ENCODE data around the gene NUDT3.
"Not testable (repeated sequence)": the region's sequence is repeated elsewhere in the genome, so short reads cannot be mapped to it uniquely, and the experiment has no call there.

The NUDT3 gene

GRCh38 chr6:34393191-34393965 lies 909 bp upstream of the NUDT3 start:
- DNase-seq (ENCODE audit: low read depth in 2 of 2): no peak

- peak; percentile 20 to 35 for DNase-seq (ENCODE audit: low read depth in 2 of 2)
Observed at GRCh38 chr6:34391786-34392496, 528 bp downstream of the NUDT3 start.

GRCh38 chr6:34391473-34391785 lies 1.0 kb downstream of the NUDT3 start:
- DNase-seq (ENCODE audit: low read depth in 2 of 2): no peak

GRCh38 chr6:34390531-34391472 lies 1.7 kb downstream of the NUDT3 start:
- no peak for DNase-seq (ENCODE audit: low read depth in 2 of 2)

GRCh38 chr6:34389034-34389433 lies 3.4 kb downstream of the NUDT3 start:
- no peak for DNase-seq (ENCODE audit: low read depth in 2 of 2)

- DNase-seq (ENCODE audit: low read depth in 2 of 2): no peak
Observed at GRCh38 chr6:34388421-34388820, 4.0 kb downstream of the NUDT3 start.

- no peak for DNase-seq (ENCODE audit: low read depth in 2 of 2)
Observed at GRCh38 chr6:34386316-34387137, 5.9 kb downstream of the NUDT3 start.

GRCh38 chr6:34385793-34386195 lies 6.7 kb downstream of the NUDT3 start:
- DNase-seq (ENCODE audit: low read depth in 2 of 2): no peak

GRCh38 chr6:34384321-34385153 lies 7.9 kb downstream of the NUDT3 start:
- DNase-seq (ENCODE audit: low read depth in 2 of 2): no peak

GRCh38 chr6:34383656-34384320 lies 8.7 kb downstream of the NUDT3 start:
- no peak for DNase-seq (ENCODE audit: low read depth in 2 of 2)

- no peak for DNase-seq (ENCODE audit: low read depth in 2 of 2)
Observed at GRCh38 chr6:34383161-34383631, 9.3 kb downstream of the NUDT3 start.

- no peak for DNase-seq (ENCODE audit: low read depth in 2 of 2)
Observed at GRCh38 chr6:34381081-34381480, 11.4 kb downstream of the NUDT3 start.

GRCh38 chr6:34378470-34378869 lies 14.0 kb downstream of the NUDT3 start:
- DNase-seq (ENCODE audit: low read depth in 2 of 2): no peak

GRCh38 chr6:34377984-34378383 lies 14.5 kb downstream of the NUDT3 start:
- no peak for DNase-seq (ENCODE audit: low read depth in 2 of 2)

GRCh38 chr6:34377571-34377970 lies 14.9 kb downstream of the NUDT3 start:
- not testable (repeated sequence) for DNase-seq (ENCODE audit: low read depth in 2 of 2)

GRCh38 chr6:34375833-34376232 lies 16.6 kb downstream of the NUDT3 start:
- no peak for DNase-seq (ENCODE audit: low read depth in 2 of 2)

GRCh38 chr6:34374508-34374907 lies 18.0 kb downstream of the NUDT3 start:
- no peak for DNase-seq (ENCODE audit: low read depth in 2 of 2)

GRCh38 chr6:34374069-34374468 lies 18.4 kb downstream of the NUDT3 start:
- DNase-seq (ENCODE audit: low read depth in 2 of 2): no peak

- DNase-seq (ENCODE audit: low read depth in 2 of 2): no peak
Observed at GRCh38 chr6:34373511-34373910, 19.0 kb downstream of the NUDT3 start.

- not testable (repeated sequence) for DNase-seq (ENCODE audit: low read depth in 2 of 2)
Observed at GRCh38 chr6:34371865-34372264, 20.6 kb downstream of the NUDT3 start.

Data from stimulated activated CD8-positive, alpha-beta memory T cell treated with anti-CD3 and anti-CD28 coated beads, Interleukin-15, amount 100 ng/mL, for 4 hours (primary cell).